ENCODE measurements around the gene WDR20. TPM values are rescaled to one million over a fixed set of nuclear protein-coding genes. Genes with fewer than 3 reads are reported as not detected.

WDR20 gene
- total RNA-seq, 1 donor from 2014 or later, result 44.8 TPM

GRCh38 chr14:102220031-102220430 is 80.3 kb downstream of the WDR20 start:
- TF ChIP-seq CTCF (IDR thresholded peaks at IDR 0.05), result no peak
- DNase-seq (ENCODE audit: low spot score in 2 of 2), result no peak
- Histone ChIP-seq H3K36me3 (peaks cover 9 to 10% of the 10 kb centered on the region in 2 donors), H3K27ac (no peak overlapping the region), H3K27me3 (no peaks in the 10 kb centered on the region), H3K9me3 (no peaks in the 10 kb centered on the region), H3K4me1 (peaks cover 0 to 2% of the 10 kb centered on the region in 2 donors), H3K4me3 (no peak overlapping the region)
- intact Hi-C loops (cut with DNase I), result no loop called here

DNA sequence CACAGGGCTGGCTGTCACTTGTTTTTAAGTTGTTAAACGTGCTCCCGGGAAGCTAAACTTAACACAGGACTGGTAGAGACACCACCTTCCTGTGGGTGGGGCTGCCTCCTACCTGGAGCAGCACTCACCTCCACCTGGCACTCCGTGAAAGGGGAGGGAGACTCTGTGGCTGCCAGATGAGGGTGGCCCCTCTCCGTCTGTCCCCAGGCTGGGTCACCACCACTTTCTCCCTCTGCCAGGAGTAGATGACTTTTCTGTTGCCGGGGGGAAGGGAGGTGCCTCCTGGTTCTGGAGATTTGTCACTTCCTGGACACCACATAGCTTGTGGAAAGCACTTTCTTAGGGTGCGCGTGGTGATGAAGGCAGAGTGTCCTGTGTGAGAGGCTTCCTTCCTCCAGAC is 81.3 kb downstream of the WDR20 start:
- TF ChIP-seq CTCF (IDR thresholded peaks at IDR 0.05), result no peak
- no peak overlapping the region for H3K27ac ChIP-seq
- intact Hi-C loops (cut with DNase I), result no loop called here
- H3K36me3 ChIP-seq, result peaks cover 9 to 10% of the 10 kb centered on the region in 2 donors
- no peaks in the 10 kb centered on the region for H3K4me1 ChIP-seq
- H3K27me3 ChIP-seq, result no peaks in the 10 kb centered on the region
- no peaks in the 10 kb centered on the region for H3K9me3 ChIP-seq
- H3K4me3 ChIP-seq, result no peak overlapping the region
- no peak for DNase-seq (ENCODE audit: low spot score in 2 of 2)

DNA sequence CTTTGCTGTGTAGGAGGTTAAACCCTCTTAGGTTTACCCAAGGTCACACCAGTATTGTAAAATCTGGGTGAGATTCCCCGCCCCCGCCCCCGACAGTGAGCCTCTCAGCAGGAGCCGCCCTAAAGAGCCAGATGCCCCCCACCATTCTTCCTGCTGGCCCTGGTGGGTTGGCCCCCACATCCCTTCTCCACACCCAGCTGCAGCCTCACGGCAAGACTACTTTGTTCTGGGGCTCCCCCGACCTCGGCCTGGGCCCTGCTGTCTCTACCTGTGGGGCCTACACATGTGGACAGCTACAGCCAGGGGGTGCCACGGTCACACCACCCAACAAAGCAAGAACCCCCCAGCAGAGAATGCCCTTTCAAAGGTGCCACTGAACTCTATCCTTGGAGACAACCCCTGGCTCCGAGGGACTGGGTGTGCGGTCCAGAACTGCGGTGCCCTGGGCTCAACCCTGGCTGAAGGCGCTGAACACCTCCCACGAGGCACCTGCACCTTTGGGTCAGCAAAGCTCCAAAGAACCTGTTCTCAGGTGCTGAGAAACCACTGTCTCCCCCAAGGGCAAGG is 82.4 kb downstream of the WDR20 start:
- intact Hi-C loops (cut with DNase I), result no loop called here
- no peak for TF ChIP-seq CTCF (IDR thresholded peaks at IDR 0.05)
- Histone ChIP-seq H3K4me3 (no peak overlapping the region), H3K27ac (no peak overlapping the region), H3K36me3 (peaks cover 9 to 10% of the 10 kb centered on the region in 2 donors), H3K4me1 (no peaks in the 10 kb centered on the region), H3K9me3 (no peaks in the 10 kb centered on the region), H3K27me3 (no peaks in the 10 kb centered on the region)
- DNase-seq (ENCODE audit: low spot score in 2 of 2), result no peak

DNA sequence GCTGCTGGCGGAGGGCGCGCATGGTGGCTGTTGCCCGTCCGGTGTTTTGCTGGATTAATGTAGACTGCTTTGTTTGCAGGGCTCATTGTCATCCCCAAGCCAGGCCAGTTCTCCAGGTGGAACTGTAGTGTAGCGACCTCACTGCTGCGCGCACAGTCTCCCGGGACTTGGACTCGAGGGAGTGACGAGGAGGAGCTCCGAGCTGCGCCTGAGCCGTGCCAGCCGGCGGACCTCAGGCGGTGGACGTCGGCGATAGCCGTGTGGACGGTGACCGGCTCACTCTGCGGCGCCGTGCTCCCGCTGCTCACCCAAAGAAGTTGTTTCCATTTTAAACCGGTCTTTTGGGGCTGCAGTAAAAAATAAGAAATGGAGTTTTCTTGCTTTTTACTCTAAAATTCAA is 83.1 kb downstream of the WDR20 start:
- H3K36me3 ChIP-seq, result peaks cover 9 to 10% of the 10 kb centered on the region in 2 donors
- no peaks in the 10 kb centered on the region for H3K9me3 ChIP-seq
- no peak overlapping the region for H3K27ac ChIP-seq
- H3K27me3 ChIP-seq, result no peaks in the 10 kb centered on the region
- no peak overlapping the region for H3K4me3 ChIP-seq
- intact Hi-C loops (cut with DNase I), result no loop called here
- no peak for DNase-seq (ENCODE audit: low spot score in 2 of 2)
- H3K4me1 ChIP-seq, result no peaks in the 10 kb centered on the region
- no peak for TF ChIP-seq CTCF (IDR thresholded peaks at IDR 0.05)

GRCh38 chr14:102223682-102224081 is 84.0 kb downstream of the WDR20 start:
- Histone ChIP-seq H3K4me1 (no peaks in the 10 kb centered on the region), H3K9me3 (no peaks in the 10 kb centered on the region), H3K27ac (no peak overlapping the region), H3K4me3 (no peak overlapping the region), H3K27me3 (no peaks in the 10 kb centered on the region), H3K36me3 (peaks cover 9 to 10% of the 10 kb centered on the region in 2 donors)
- TF ChIP-seq CTCF (IDR thresholded peaks at IDR 0.05), result no peak
- DNase-seq (ENCODE audit: low spot score in 2 of 2), result no peak
- intact Hi-C loops (cut with DNase I), result no loop called here

GRCh38 chr14:102225386-102225785 is 85.7 kb downstream of the WDR20 start:
- H3K4me1 ChIP-seq, result no peaks in the 10 kb centered on the region
- no peak for DNase-seq (ENCODE audit: low spot score in 2 of 2)
- peaks cover 0 to 6% of the 10 kb centered on the region in 2 donors for H3K36me3 ChIP-seq
- intact Hi-C loops (cut with DNase I), result no loop called here
- no peaks in the 10 kb centered on the region for H3K27me3 ChIP-seq
- H3K27ac ChIP-seq, result no peak overlapping the region
- no peak overlapping the region for H3K4me3 ChIP-seq
- H3K9me3 ChIP-seq, result no peaks in the 10 kb centered on the region
- no peak for TF ChIP-seq CTCF (IDR thresholded peaks at IDR 0.05)
